CD4-positive, alpha-beta T cell treated with Interleukin-10 for 1 hour (primary cell): ENCODE data around the gene ELF5.

ENCODE experiments used
- DNase-seq: peaks from one replicate; pipeline ENCODE4 v3.0.0-alpha.2; 2020

ELF5 gene

DNA sequence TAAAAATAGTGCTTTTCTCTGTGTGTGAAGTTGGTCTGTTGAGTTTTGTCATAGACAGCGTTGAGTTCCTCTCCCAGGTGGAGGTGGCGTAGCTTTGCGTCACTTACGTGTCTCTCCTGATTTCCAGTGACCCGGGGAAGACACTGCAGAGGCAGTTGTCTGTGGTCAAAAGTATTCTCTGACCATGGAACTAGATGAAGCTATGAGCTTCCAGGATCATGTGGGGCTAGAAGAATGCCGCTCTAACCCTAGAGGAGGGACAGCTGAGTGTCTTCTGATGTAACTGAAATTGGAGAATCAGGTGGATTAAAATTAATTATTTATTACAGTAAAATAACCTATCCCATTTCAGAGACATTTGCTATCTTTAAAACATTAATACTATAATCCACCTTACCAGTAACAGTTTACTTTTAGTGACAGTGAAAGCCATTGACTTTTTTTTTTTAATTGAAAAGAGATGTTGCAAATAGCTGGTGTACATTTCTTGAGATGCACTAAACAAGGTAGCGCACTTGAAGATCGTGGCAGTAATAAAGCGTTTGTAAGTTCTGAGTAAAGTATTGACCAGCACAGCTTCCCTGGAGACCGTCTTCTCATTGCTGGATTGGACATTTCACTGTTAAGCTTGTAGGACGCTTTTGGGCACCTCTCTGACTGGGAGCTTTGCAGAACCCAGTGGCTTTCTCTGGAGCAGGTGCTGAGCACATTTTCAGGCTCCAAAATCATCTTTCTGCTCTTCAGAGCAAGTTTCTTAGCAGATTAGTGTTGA lies 65.2 kb downstream of the ELF5 start:
- no peak for DNase-seq

DNA sequence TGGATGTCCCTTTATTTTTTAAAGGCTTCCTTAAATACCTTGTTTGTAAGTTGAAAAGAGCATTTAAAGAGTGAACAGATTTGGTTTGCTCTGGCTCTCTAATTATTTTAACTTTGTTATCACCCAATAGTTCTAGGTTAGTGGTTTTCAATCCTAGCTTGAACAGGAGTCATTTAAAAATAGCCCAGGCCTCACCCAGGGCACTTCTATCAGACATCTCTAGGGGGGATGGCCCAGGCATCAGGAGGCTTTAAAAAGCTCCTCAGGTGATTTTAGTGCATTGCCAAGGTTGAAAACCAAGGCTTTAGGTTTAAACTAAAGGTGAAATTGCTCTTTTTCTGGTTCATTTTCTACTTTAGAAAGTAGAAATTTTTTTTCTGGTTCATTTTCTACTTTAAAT lies 66.5 kb downstream of the ELF5 start:
- DNase-seq: no peak

DNA sequence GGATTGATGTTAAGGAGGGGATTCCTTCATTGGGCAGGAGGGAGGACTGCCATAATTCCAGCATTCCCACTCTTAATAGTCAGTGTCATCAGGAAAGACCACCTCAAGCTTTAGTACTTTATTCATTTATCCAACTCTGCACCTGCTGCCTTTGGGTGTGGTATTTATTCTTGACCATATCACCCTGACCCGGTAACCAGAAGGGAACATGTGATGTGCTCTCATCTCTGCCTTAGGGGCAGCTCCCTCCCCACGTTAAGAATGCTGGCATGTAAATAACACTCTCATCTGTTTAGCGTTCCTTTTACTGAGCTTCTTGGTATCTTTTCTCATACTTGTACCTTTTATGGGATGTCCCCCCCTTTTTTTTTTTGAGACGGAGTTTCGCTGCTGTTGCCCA lies 67.2 kb downstream of the ELF5 start:
- no peak for DNase-seq

DNA sequence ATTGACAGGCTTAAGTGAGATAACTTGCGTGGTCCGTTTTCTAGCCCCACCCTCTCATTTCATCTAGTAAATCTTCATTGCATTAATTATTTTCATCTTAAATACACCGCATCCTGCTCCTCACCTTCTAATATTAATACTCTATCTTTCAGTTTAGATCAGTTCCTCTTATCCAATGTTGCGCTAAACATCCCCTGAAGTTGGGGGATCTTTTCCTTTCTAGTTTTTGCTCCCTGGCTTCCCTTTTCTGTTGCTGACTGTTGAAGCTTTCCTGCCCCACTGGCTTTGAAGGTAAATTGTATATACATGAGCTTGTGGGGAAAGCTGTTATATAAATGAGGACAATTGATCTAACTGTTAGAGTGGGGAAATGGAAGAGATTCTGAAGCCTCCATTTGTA lies 67.6 kb downstream of the ELF5 start:
- no peak for DNase-seq

DNA sequence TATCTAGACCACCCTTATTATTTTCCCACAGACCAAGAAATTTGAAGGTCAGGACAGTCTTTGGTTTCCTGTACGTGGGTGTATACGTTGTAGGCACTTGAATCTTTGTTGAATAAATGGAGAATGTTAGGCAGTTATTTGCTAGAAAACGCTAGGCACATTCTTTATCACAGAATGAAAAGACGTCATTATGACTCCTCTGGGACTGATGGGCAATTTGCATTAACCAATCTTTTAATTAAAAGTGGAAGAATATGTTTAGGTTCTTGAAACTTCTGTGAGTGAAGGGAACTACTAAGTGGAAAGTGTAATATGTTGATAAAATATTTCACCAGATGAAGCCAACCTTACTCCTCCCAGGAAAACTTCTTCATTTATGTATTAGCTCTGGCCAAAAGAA lies 69.2 kb downstream of the ELF5 start:
- no peak for DNase-seq

DNA sequence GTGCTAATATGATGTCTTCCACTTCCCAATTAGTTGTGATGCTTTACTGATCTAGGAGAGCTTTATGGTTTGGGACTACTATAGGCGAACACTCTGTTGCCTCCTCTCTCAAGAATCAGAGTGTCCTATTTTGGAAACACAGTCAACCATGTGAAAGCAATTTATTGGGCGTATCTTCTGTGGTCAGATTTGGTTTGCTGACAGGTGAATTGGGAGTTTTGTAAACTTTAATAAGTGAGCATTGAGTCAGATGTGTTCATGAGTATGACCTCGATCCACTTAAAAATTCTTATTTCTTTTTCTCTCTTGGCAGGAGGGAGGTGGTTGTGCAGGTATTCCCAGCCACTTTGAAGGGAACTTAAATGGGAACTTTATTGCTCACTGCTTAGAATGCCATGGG lies 70.5 kb downstream of the ELF5 start:
- no peak for DNase-seq

DNA sequence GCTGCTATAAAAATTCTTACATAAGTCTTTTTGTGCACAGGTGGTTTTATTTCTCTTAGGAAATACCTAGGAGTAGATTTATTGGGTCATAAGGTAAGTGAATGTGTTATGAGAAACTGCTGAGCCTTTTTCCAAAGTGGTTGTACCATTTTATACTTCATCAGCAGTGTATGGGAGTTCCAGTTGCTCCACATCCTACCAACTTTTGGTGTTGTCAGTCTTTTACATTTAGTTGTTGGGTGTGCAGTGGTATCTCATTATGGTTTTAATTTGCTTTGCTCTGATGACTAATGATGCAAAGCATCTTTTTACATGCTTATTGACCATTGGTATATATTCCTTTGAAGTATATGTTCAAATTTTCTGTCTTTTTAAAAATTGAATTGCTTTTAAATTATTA lies 71.8 kb downstream of the ELF5 start:
- DNase-seq: no peak

DNA sequence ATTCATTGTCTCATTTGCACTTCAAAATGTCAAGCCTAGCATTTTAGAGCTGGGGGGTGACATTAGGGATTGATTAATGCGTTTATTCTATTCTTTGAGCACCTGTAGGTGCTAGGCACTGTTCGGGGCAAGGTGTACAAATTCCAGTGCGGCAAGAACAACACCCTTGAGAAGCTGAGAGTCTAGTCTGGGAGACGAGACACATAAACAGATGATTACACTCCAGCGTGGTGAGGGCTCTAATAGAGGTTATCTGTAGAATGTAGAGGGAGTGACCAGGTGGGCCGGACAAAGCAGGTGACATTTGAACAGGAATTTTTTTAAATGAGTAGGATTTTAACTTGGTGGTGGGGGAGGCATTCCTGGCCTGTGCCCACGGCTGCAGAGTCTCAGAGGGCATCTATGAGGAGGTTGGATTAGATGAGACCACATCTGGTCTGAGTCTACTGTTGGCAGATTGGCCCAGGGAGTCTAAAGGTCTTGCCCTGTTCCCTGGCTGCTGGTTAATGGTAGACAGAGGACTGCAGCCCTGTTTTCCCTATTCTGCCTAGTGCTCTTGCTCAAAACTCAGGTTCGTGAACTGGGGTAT lies 73.9 kb downstream of the ELF5 start:
- DNase-seq: no peak

DNA sequence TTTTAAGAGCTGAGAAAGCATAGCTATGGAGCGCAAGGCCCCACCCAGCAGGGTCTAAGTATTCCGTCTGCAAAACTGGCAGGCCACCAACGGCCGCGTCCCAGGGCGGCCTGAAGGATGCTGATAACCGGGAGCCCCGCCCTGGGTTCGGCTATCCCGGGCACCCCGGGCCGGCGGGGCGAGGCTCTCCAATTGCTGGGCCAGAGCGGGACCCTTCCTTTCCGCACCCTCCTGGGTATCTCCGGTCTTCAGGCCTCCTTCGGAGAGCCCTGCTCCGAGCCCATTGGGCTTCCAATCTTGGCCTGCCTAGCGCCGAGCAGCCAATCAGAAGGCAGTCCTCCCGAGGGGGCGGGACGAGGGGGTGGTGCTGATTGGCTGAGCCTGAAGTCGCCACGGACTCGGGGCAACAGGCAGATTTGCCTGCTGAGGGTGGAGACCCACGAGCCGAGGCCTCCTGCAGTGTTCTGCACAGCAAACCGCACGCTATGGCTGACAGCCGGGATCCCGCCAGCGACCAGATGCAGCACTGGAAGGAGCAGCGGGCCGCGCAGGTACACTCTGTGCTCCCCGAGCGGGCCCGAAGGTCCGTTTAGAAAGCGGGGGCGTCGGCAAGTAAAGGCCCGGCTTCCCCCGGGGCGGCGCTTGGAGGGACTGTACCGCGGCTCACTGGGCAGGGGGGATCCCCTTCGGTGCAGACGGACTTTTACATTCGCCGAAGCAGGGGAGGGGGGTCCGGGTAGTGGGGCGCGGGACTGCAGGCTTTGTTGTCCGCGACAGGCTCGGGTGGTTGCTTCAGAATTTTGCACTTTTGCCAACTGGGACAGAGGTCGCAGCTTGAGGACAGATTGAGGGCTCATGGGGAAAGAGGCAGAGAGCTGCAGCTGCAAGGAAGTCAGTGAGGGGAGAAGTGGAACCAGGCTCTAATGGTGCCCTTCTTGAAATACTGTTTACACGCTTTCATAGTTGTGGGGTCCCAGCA lies 74.8 kb downstream of the ELF5 start, which contains the start of gene CAT:
Gene CAT (plus strand): TSS at position 406 of the 979 bp plus-strand sequence. CDS start 80 bp downstream, at position 486.
- peak; percentile 97 for DNase-seq

DNA sequence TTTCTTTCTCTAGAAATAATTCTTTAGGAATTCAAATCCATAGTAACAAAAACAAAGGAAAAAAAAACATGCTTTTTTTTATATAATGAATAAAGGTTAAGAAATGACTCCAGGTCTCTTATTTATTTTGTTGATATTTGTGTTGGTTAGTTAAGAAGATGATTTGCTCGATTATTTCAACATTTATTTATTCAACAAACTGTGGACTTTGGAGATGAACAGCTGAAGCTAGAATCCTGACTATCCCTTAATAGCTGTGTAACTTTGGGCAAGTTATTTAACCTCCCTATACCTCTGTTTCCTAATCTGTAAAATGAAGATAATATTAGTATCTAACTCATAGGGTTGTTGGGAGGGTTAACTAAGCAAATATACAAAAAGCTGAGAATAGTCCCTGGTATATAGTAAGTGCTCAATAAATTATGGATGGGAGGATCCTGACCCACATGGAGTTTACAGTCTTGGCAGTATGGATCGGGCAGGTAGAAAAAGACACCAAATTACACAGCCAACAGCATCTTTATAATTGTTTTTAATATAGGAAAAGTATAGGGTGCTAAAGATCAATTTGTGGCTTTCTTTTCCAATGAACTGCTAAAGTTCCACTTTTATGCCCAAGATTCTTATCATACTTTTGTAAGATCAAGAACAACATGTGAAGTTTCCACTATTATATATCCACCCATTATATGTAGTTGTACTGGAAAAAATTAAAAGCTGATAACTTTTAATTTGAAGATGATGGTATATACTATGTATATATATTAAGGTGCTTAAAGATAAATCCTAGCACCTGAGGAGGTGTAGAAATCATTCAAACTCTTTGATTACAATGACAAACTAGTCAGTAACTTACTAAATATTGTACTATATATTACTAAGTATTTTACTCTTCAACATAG lies 76.1 kb downstream of the ELF5 start:
- no peak for DNase-seq

DNA sequence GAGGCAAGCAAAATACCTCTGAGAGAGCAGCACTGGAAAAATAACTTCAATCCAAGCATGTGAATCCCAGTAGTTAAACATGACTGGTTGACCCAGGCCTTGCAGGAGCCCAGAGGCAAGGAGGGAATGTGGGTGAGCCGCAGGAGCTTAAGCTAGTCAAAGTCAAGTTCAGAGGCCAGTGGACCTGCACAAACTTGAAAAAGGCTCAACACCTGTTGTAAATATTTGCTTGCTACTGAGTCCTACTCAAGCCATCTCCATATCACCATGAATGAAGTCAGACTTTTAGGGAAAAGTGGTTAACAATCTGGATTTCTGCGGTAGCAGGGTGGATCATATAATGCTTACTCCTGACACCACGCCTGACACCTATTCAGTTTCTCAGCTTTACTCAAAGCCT lies 79.7 kb downstream of the ELF5 start:
- no peak for DNase-seq

DNA sequence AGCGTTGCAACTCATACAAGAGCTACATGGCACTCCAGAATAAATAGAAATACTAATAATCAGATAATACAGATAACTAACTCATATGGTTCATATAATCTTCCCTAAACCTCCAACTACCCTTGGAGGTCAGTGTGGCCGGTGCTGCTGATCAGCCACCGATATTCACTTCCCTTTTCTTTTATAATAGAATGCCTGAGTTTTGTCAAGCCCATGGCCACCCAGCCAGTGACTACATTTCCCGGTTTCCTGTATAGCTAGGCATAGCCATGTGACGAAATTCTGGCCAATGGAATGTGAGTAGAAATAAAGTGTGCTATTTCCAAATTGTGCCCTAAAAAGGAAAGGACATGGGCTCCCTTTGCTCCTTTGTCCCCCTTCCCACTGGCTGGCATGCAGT lies 80.8 kb downstream of the ELF5 start:
- no peak for DNase-seq

DNA sequence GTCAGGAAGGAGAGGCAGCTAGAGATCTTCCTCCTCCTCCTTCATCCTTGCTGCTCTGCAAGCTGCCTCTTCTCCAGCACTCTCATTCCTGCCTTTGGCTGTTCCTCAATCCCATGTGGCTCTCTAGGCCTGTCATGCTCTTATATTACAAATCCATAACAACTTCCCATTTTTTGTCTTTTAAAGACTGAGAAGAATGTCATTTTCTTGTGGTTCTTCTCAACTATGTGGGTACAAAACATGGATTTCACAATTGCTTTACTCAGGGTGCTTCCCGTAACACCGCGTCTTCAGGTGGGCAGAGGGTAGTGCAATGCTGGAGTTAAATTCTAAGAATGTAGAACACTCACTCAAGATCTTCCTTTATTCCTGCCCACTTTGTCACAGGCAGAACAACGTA lies 81.6 kb downstream of the ELF5 start:
- no peak for DNase-seq
